COLO829 (cell line): ENCODE measurements around the gene TNFAIP8L1.

ENCODE experiments used
- DNase-seq: peaks from one replicate; pipeline ENCODE4 v3.0.0; 2012; ENCODE audit warnings: low spot score

Gene TNFAIP8L1

DNA sequence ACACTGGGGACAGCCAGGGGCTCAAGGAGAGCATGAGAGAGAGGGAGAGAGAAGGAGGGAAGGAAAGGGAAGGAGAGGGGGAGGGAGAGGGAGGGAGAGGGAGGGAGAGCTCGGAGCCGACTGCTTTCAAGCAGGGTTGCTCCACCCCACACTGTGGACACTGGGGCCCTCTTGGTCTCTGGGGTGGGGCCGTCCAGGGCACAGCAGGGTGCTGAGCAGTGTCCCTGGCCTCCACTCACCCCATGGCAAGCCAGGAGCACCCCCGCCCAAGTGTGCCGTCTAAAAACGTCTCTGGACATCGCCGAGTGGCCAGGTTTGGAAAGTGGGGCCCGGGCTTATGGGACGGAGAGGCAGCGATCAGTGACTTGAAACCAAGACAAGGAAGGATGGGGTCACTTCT lies 63.4 kb downstream of the TNFAIP8L1 start:
- no peak for DNase-seq

DNA sequence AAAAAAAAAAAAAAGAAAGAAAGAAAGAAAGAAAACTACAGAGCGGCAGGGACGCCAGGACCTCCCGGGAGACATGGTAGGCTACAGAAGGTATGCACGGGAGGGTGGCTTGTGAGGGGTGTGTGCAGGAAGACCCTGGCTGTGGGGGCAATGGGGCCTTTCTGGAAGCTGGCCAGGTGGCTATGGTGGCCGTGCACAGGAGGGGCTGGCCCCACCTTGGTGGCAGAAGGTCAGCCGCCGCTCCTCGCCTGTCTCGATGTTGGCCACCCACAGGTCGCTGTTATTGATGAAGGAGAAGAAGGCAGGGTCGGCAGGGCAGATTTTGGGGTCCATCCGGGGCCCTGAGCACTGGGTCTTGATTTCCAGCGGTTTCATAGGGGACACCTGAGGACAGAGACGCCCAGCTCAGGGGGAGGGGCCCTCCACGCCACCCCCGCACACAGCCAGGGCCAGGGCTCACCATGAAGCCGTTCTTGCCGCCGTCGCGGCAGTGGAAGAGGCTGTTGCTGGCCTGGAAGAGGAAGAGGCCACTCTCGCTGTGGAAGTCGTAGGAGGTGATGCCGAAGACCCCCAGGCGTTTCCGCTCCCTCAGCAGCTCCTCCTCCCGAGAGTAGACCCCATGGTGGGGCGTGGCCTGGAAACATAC lies 64.5 kb downstream of the TNFAIP8L1 start:
- DNase-seq, result no peak

DNA sequence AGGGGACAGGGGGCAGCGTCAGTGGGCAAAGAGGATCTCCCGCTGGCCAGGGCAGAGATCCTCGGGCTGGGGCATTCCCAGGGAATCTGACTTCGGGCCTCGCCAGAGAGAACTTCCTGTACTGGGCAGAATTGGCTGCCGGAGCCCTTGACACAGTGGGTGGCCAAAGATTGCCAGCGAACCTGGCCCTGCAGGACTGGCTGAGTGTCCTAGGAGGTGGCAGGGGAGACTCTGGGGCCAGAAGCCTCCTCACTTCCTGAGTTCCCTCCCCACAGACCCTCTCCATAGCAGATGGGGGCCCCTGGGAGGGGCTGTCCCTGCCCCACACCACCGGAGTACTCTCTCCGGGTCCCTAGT lies 65.0 kb downstream of the TNFAIP8L1 start:
- DNase-seq, result no peak
